ENCODE measurements around the gene IGFL4.

IGFL4 gene

GRCh38 chr19:46067691-46068090 is 26.9 kb upstream of the IGFL4 start:
- no peaks in the 10 kb centered on the region for H3K79me2 ChIP-seq (ENCODE audit: insufficient read depth, low read length)
- TF ChIP-seq, protein P1, sequence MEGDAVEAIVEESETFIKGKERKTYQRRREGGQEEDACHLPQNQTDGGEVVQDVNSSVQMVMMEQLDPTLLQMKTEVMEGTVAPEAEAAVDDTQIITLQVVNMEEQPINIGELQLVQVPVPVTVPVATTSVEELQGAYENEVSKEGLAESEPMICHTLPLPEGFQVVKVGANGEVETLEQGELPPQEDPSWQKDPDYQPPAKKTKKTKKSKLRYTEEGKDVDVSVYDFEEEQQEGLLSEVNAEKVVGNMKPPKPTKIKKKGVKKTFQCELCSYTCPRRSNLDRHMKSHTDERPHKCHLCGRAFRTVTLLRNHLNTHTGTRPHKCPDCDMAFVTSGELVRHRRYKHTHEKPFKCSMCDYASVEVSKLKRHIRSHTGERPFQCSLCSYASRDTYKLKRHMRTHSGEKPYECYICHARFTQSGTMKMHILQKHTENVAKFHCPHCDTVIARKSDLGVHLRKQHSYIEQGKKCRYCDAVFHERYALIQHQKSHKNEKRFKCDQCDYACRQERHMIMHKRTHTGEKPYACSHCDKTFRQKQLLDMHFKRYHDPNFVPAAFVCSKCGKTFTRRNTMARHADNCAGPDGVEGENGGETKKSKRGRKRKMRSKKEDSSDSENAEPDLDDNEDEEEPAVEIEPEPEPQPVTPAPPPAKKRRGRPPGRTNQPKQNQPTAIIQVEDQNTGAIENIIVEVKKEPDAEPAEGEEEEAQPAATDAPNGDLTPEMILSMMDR (IDR thresholded peaks at IDR 0.05; ENCODE audit: low read length): no peak
- no peak for TF ChIP-seq EZH2 (IDR thresholded peaks at IDR 0.05; ENCODE audit: borderline replicate concordance, low read length)
- no peak overlapping the region for H3K9ac ChIP-seq (ENCODE audit: low read length)
- no peak overlapping the region for H2AFZ ChIP-seq (ENCODE audit: low read length)
- H3K4me1 ChIP-seq (ENCODE audit: insufficient read depth, low read length, severe bottlenecking): no peaks in the 10 kb centered on the region
- H4K20me1 ChIP-seq (ENCODE audit: insufficient read depth, low read length): no peaks in the 10 kb centered on the region
- H3K9me3 ChIP-seq (ENCODE audit: low read length): no peaks in the 10 kb centered on the region
- no peak overlapping the region for H3K27ac ChIP-seq (ENCODE audit: low read depth, low read length, poor library complexity, severe bottlenecking)
- H3K36me3 ChIP-seq (ENCODE audit: insufficient read depth, low read length): no peaks in the 10 kb centered on the region
- H3K4me2 ChIP-seq (ENCODE audit: low read length): no peak overlapping the region
- no peaks in the 10 kb centered on the region for H3K9me2 ChIP-seq (ENCODE audit: low read depth, low read length)
- H3K4me3 ChIP-seq (ENCODE audit: low read depth, low read length, poor library complexity, severe bottlenecking): no peak overlapping the region
- H3F3A ChIP-seq (ENCODE audit: insufficient read depth, low read length): no peaks in the 10 kb centered on the region
- no peaks in the 10 kb centered on the region for H3K27me3 ChIP-seq (ENCODE audit: insufficient read depth, low read length)

GRCh38 chr19:46066471-46066870 is 25.7 kb upstream of the IGFL4 start:
- no peak overlapping the region for H3K4me2 ChIP-seq (ENCODE audit: low read length)
- H2AFZ ChIP-seq (ENCODE audit: low read length): no peak overlapping the region
- TF ChIP-seq, protein P1 (IDR thresholded peaks at IDR 0.05; ENCODE audit: low read length): no peak
- no peak for TF ChIP-seq EZH2 (IDR thresholded peaks at IDR 0.05; ENCODE audit: borderline replicate concordance, low read length)
- H3F3A ChIP-seq (ENCODE audit: insufficient read depth, low read length): no peaks in the 10 kb centered on the region
- H3K36me3 ChIP-seq (ENCODE audit: insufficient read depth, low read length): no peaks in the 10 kb centered on the region
- H4K20me1 ChIP-seq (ENCODE audit: insufficient read depth, low read length): no peaks in the 10 kb centered on the region
- H3K4me3 ChIP-seq (ENCODE audit: low read depth, low read length, poor library complexity, severe bottlenecking): no peak overlapping the region
- no peak overlapping the region for H3K27ac ChIP-seq (ENCODE audit: low read depth, low read length, poor library complexity, severe bottlenecking)
- H3K9me2 ChIP-seq (ENCODE audit: low read depth, low read length): no peaks in the 10 kb centered on the region
- 0 out of 2 replicates have a peak, but pooled peaks cover 3% of the 10 kb centered on the region for H3K9me3 ChIP-seq (ENCODE audit: low read length)
- H3K4me1 ChIP-seq (ENCODE audit: insufficient read depth, low read length, severe bottlenecking): no peaks in the 10 kb centered on the region
- no peaks in the 10 kb centered on the region for H3K27me3 ChIP-seq (ENCODE audit: insufficient read depth, low read length)
- H3K9ac ChIP-seq (ENCODE audit: low read length): no peak overlapping the region
- no peaks in the 10 kb centered on the region for H3K79me2 ChIP-seq (ENCODE audit: insufficient read depth, low read length)

DNA sequence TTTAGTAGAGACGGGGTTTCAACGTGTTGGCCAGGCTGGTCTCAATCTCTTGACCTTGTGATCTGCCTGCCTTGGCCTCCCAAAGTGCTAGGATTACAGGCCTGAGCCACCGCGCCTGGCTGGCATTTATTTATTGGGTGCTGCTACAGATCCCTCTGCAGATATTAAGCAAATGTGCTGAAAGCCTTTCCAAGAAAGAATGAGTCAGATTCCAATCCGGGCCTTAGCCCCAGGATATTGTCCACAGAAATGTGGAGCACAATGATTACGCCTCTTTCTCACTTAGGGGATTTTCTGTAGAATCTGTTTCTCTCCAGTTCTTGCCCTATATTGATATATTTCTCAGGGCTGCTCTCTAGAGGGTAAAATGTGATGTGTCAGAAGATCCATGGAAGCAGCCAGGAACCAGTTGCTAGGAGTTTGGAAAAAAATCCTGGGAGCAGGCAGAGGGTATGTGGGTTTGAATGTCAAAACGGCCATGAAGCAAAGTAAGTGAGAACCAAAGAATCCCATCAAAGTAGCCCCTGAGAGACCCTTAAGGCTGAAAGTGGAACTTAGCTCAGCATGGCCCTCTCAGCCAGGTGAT is 24.8 kb upstream of the IGFL4 start:
- Histone ChIP-seq H3K79me2 (ENCODE audit: insufficient read depth, low read length) (no peaks in the 10 kb centered on the region), H3K27me3 (ENCODE audit: insufficient read depth, low read length) (no peaks in the 10 kb centered on the region), H3K9me3 (ENCODE audit: low read length) (0 out of 2 replicates have a peak, but pooled peaks cover 3% of the 10 kb centered on the region), H4K20me1 (ENCODE audit: insufficient read depth, low read length) (no peaks in the 10 kb centered on the region), H2AFZ (ENCODE audit: low read length) (no peak overlapping the region), H3F3A (ENCODE audit: insufficient read depth, low read length) (no peaks in the 10 kb centered on the region), H3K36me3 (ENCODE audit: insufficient read depth, low read length) (no peaks in the 10 kb centered on the region), H3K9me2 (ENCODE audit: low read depth, low read length) (no peaks in the 10 kb centered on the region), H3K4me3 (ENCODE audit: low read depth, low read length, poor library complexity, severe bottlenecking) (no peak overlapping the region), H3K27ac (ENCODE audit: low read depth, low read length, poor library complexity, severe bottlenecking) (no peak overlapping the region), H3K9ac (ENCODE audit: low read length) (no peak overlapping the region), H3K4me1 (ENCODE audit: insufficient read depth, low read length, severe bottlenecking) (no peaks in the 10 kb centered on the region), H3K4me2 (ENCODE audit: low read length) (no peak overlapping the region)
- no peak for TF ChIP-seq EZH2 (IDR thresholded peaks at IDR 0.05; ENCODE audit: borderline replicate concordance, low read length)
- TF ChIP-seq, protein P1 (IDR thresholded peaks at IDR 0.05; ENCODE audit: low read length): no peak

Measured in OCI-LY1 (cell line).